Measurements from ENCODE around the gene EIF2B1.

GRCh38 chr12:123659996-123660727, 26.7 kb upstream of the EIF2B1 start:
- no peak for TF ChIP-seq CTCF (IDR thresholded peaks at IDR 0.05)
- TF ChIP-seq POLR2A (IDR thresholded peaks at IDR 0.05), result no peak
